SU-DHL-6 (cell line): ENCODE measurements around the gene SEPTIN1.

Experiments
- H2AFZ ChIP-seq: fragments of 200-600 bp; sonication (generic); 2 replicates; pipeline ENCODE4 v1.6.1; 2014; ENCODE audit warnings: low read depth, mild to moderate bottlenecking, moderate library complexity, mixed read lengths, antibody characterized with exemption, low read length; ENCODE audit not compliant: severe bottlenecking
- H3F3A ChIP-seq: fragments of 200-600 bp; shearing (Covaris generic); 2 replicates; pipeline ENCODE4 v1.6.0; 2016; ENCODE audit warnings: antibody characterized with exemption, mild to moderate bottlenecking; ENCODE audit not compliant: insufficient read depth
- H3K27ac ChIP-seq: fragments of 200-600 bp; sonication (generic); 2 replicates; pipeline ENCODE4 v1.5.1; 2016; ENCODE audit warnings: low read depth, mild to moderate bottlenecking, low read length, moderate library complexity, mixed read lengths
- H3K27me3 ChIP-seq: fragments of 200-600 bp; sonication (generic), shearing (Covaris generic); 2 replicates; pipeline ENCODE4 v1.6.0; 2014; ENCODE audit warnings: mild to moderate bottlenecking, low read length
- H3K36me3 ChIP-seq: fragments of 200-600 bp; sonication (generic); 2 replicates; pipeline ENCODE4 v1.6.1; 2014; ENCODE audit warnings: mild to moderate bottlenecking, low read length, mixed read lengths
- H3K4me2 ChIP-seq: fragments of 300-600, 200-600 bp; shearing (Covaris generic), sonication (generic); 2 replicates; pipeline ENCODE4 v1.6.0; 2014; ENCODE audit warnings: low read length, low read depth, mild to moderate bottlenecking; ENCODE audit not compliant: poor library complexity, severe bottlenecking
- H3K4me3 ChIP-seq: fragments of 200-600 bp; sonication (generic); 2 replicates; pipeline ENCODE4 v1.5.1; 2014; ENCODE audit warnings: antibody characterized with exemption, low read length, mild to moderate bottlenecking, mixed read lengths; ENCODE audit not compliant: insufficient read depth, poor library complexity, severe bottlenecking
- H3K79me2 ChIP-seq: fragments of 200-600 bp; sonication (generic); 2 replicates; pipeline ENCODE4 v1.6.1; 2014; ENCODE audit warnings: mild to moderate bottlenecking, low read length, moderate library complexity; ENCODE audit not compliant: insufficient read depth
- H3K9ac ChIP-seq: fragments of 200-600 bp; sonication (generic); 2 replicates; pipeline ENCODE4 v1.7.0; 2014; ENCODE audit warnings: mild to moderate bottlenecking, low read length
- H3K9me2 ChIP-seq: fragments of 200-600 bp; sonication (generic); replicated peaks from 2 replicates; pipeline ENCODE4 v1.6.1; 2014; ENCODE audit warnings: low read length; ENCODE audit not compliant: insufficient read depth
- H3K9me3 ChIP-seq: fragments of 200-600 bp; sonication (generic); 2 replicates; pipeline ENCODE4 v1.6.1; 2014; ENCODE audit warnings: low read length, mixed read lengths; ENCODE audit not compliant: insufficient read depth
- H4K20me1 ChIP-seq: fragments of 200-600 bp; sonication (generic); 2 replicates; pipeline ENCODE4 v1.6.1; 2014; ENCODE audit warnings: low read depth, mild to moderate bottlenecking, antibody characterized with exemption, low read length, moderate library complexity, mixed read lengths
- EZH2phosphoT487 ChIP-seq: fragments of 200-600 bp; sonication (generic), shearing (Covaris generic); conservative IDR thresholded peaks from 2 replicates; pipeline ENCODE4 v1.6.1; 2018; ENCODE audit warnings: mild to moderate bottlenecking, antibody characterized with exemption, low read length, moderate library complexity, mixed read lengths
- TF ChIP-seq, protein P1 (sequence below): fragments of 200-600 bp; sonication (generic); IDR thresholded peaks from one replicate; pipeline ENCODE4 v1.5.1; 2017; ENCODE audit warnings: antibody characterized with exemption, mild to moderate bottlenecking, low read length, moderate library complexity; ENCODE audit not compliant: insufficient read depth, poor library complexity, severe bottlenecking

The SEPTIN1 gene

DNA sequence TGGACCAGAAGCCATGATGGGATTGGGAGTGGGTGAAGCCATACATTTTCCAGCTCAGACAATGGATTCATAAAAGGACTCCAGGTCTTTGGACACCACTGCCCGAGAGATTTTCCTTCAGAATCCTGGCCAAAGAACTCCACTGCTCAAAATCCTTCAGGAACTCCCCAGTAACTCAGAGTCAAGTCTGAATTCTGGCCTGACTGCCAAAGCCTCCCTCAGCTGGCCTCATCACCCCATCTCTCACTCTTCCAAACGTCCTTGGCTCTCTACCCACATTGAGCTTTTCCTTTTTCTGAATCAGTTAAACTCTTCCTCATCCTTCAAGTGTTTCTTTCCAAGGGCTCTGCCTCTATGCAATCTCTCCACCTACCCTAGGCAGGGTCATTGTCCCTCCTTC is 1.2 kb upstream of the SEPTIN1 start:
- Histone ChIP-seq H3K36me3 (no peaks in the 10 kb centered on the region), H3K79me2 (peaks cover 13% of the 10 kb centered on the region), H3K27me3 (no peaks in the 10 kb centered on the region), H3K4me2 (no peak overlapping the region), H3F3A (peaks cover 13% of the 10 kb centered on the region), H2AFZ (no peak overlapping the region), H3K9me2 (no peaks in the 10 kb centered on the region), H3K27ac (no peak overlapping the region), H3K9ac (no peak overlapping the region), H3K9me3 (no peaks in the 10 kb centered on the region), H4K20me1 (no peaks in the 10 kb centered on the region), H3K4me3 (no peak overlapping the region)
- TF ChIP-seq EZH2phosphoT487: no peak

DNA sequence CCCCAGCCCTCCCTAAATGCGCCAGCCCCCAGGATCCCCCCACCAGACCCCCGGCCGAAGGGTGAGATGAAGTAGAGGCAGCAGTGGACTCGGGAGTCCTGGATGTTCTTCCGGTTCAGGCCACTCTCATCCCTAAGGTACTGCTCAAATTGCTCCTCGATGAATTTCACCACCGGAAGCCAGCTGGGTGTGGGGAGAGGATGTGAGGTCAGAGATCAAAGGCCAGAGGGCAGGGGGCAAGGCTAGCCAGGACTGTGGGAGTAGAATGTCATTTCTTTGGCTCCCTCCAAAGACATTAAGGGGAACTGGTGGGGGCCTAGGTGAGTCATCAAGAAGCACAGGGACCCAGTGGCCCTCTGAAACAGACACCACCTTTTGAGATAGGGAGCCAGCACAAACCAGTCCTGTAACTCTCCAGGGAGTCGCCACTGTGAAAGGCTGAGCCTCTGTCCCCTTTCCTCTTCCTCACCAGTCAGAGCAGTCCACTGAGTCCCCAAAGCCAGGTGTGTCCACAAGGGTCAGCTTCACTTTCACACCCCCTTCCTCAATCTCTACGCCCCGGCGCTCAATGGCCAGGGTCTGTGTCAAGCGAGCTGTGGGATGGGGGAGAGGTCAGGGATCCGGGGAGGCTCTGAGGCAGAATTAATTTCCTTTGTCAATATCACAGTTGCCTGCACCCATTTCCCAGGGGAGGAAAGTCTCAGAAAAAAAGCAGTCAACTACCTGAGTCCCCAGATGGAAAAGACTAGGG is 895 bp downstream of the SEPTIN1 start:
- peaks cover 13% of the 10 kb centered on the region for H3K79me2 ChIP-seq
- no peaks in the 10 kb centered on the region for H3K27me3 ChIP-seq
- H2AFZ ChIP-seq: no peak overlapping the region
- peaks cover 22% of the 10 kb centered on the region for H3F3A ChIP-seq
- H3K36me3 ChIP-seq: no peaks in the 10 kb centered on the region
- TF ChIP-seq EZH2phosphoT487: no peak
- TF ChIP-seq, protein P1, sequence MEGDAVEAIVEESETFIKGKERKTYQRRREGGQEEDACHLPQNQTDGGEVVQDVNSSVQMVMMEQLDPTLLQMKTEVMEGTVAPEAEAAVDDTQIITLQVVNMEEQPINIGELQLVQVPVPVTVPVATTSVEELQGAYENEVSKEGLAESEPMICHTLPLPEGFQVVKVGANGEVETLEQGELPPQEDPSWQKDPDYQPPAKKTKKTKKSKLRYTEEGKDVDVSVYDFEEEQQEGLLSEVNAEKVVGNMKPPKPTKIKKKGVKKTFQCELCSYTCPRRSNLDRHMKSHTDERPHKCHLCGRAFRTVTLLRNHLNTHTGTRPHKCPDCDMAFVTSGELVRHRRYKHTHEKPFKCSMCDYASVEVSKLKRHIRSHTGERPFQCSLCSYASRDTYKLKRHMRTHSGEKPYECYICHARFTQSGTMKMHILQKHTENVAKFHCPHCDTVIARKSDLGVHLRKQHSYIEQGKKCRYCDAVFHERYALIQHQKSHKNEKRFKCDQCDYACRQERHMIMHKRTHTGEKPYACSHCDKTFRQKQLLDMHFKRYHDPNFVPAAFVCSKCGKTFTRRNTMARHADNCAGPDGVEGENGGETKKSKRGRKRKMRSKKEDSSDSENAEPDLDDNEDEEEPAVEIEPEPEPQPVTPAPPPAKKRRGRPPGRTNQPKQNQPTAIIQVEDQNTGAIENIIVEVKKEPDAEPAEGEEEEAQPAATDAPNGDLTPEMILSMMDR: no peak
- H3K27ac ChIP-seq: peak overlapping the region; percentile 76
- peak overlapping the region; percentile 77 for H3K9ac ChIP-seq
- H3K4me3 ChIP-seq: peak overlapping the region; percentile 66
- H3K9me3 ChIP-seq: no peaks in the 10 kb centered on the region
- no peaks in the 10 kb centered on the region for H4K20me1 ChIP-seq
- H3K4me2 ChIP-seq: peak overlapping the region; percentile 96
- no peaks in the 10 kb centered on the region for H3K9me2 ChIP-seq

DNA sequence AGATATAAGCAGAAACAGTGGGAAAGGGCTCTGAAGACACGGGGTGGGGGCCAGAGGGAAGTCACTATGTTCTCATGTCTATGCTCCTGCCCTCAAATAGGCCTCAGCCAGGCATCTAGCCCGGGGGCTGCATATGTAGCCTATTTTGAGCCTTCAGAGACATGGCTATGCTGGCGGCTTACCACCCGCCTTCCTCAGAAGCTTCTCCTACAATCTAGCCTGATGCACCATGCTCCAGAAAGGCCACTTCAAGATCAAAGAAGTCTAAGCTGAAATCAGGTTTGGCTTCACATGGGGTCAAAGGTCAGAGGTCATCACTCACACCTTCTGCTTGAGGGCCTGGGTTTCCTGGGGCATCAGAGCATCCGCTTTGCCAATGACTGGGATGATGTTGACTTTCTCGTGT is 1.6 kb downstream of the SEPTIN1 start:
- no peak for TF ChIP-seq EZH2phosphoT487
- TF ChIP-seq, protein P1: no peak
- H3K9me2 ChIP-seq: no peaks in the 10 kb centered on the region
- H3K27ac ChIP-seq: peak overlapping the region; percentile 76
- H3K9me3 ChIP-seq: no peaks in the 10 kb centered on the region
- no peaks in the 10 kb centered on the region for H3K27me3 ChIP-seq
- no peaks in the 10 kb centered on the region for H3K36me3 ChIP-seq
- peak overlapping the region; percentile 96 for H3K4me2 ChIP-seq
- peak overlapping the region; percentile 77; the same call in 1 of the 2 replicates for H3K9ac ChIP-seq
- no peak overlapping the region for H2AFZ ChIP-seq
- peaks cover 13% of the 10 kb centered on the region for H3K79me2 ChIP-seq
- H4K20me1 ChIP-seq: no peaks in the 10 kb centered on the region
- peaks cover 22% of the 10 kb centered on the region for H3F3A ChIP-seq
- peak overlapping the region; percentile 66 for H3K4me3 ChIP-seq

DNA sequence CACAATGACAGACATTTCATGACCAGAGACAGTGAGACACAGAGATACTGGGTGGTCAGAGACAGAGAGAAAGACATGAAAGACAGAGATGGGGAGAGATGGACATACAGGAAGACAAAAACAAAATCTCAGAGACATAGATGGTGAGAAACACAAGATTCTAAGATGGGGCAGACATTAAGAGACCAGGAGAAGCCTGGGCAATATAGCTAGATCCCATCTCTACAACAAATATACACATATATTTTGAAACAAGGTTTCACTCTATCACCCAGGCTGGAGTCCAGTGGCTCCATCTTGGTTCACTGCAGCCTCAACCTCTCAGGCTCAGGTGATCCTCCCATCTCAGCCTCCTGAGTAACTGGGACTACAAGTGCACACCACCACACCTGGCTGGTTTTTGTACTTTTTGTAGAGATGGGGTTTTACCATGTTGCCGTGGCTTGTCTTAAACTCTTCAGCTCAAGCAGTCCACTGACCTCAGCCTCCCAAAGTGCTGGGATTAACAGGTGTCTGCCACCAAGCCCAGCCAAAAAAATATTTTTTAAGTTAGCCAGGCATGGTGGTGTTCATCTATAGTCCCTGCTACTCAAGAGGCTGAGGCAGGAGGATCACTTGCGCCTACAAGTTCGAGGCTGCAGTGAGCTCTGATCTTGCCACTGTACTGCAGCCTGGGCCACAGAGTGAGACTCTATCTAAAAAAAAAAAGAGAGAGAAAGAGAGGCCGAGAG is 2.1 kb downstream of the SEPTIN1 start:
- Histone ChIP-seq H3K4me2 (peak overlapping the region; percentile 96), H4K20me1 (no peaks in the 10 kb centered on the region), H3K27ac (peak overlapping the region; percentile 76), H3K9me2 (no peaks in the 10 kb centered on the region), H3K27me3 (no peaks in the 10 kb centered on the region), H3F3A (peaks cover 22% of the 10 kb centered on the region), H3K9me3 (no peaks in the 10 kb centered on the region), H2AFZ (no peak overlapping the region), H3K9ac (no peak overlapping the region), H3K36me3 (no peaks in the 10 kb centered on the region), H3K79me2 (peaks cover 13% of the 10 kb centered on the region), H3K4me3 (no peak overlapping the region)
- no peak for TF ChIP-seq EZH2phosphoT487
- TF ChIP-seq, protein P1: no peak
